ENCODE data around the gene DLG5. TPM values are rescaled to one million over a fixed set of nuclear protein-coding genes. Genes with fewer than 3 reads are reported as not detected.

Gene DLG5
- total and polyA plus RNA-seq, 9 of the 15 experiments (the other 6 are each of a cell fraction or from before 2014, with no cell fraction given) = 1.4 to 26.8 (median 11.2) TPM

GRCh38 chr10:77925410-77925794 lies 1.2 kb downstream of the DLG5 start (continued):
- TF ChIP-seq RREB1 (CRISPR knock-in tag; IDR thresholded peaks at IDR 0.05) (peak; percentile 13; the same call in 1 of the 2 replicates), TAF1 (IDR thresholded peaks at IDR 0.05; ENCODE audit: control insufficient read depth, extremely low read depth, insufficient read depth, low read length, severe bottlenecking) (no peak), KAT8 (IDR thresholded peaks at IDR 0.05; ENCODE audit: low read depth) (no peak), ZNF695 (CRISPR knock-in tag; IDR thresholded peaks at IDR 0.05) (no peak), NR2C1 (IDR thresholded peaks at IDR 0.05) (no peak), NR2C1 (tag; IDR thresholded peaks at IDR 0.05) (peak; percentile 32; the same call in 1 of the 2 replicates), MCM2 (IDR thresholded peaks at IDR 0.05; ENCODE audit: low read depth) (no peak), SMARCC2 (IDR thresholded peaks at IDR 0.05; ENCODE audit: low read depth) (no peak), NR4A1 (CRISPR knock-in tag; IDR thresholded peaks at IDR 0.05) (no peak), NR4A1 (tag; IDR thresholded peaks at IDR 0.05) (no peak), ZNF253 (CRISPR knock-in tag; conservative IDR thresholded peaks at IDR 0.05) (no peak), MCM7 (IDR thresholded peaks at IDR 0.05) (no peak), ZNF274 (IDR thresholded peaks at IDR 0.05; ENCODE audit: borderline replicate concordance, low read depth, low read length) (no peak), PCBP1 (IDR thresholded peaks at IDR 0.05; ENCODE audit: low read depth, low read length, poor library complexity, severe bottlenecking) (no peak), GTF2F1 (IDR thresholded peaks at IDR 0.05; ENCODE audit: low read depth, low read length) (no peak), POLR2AphosphoS5 (IDR thresholded peaks at IDR 0.05; ENCODE audit: control insufficient read depth, insufficient read depth, low read depth, low read length) (no peak), RHOXF2B (CRISPR knock-in tag; conservative IDR thresholded peaks at IDR 0.05) (no peak), EZH2 (IDR thresholded peaks at IDR 0.05; ENCODE audit: borderline replicate concordance, low read depth, low read length) (no peak), ZBED1 (IDR thresholded peaks at IDR 0.05) (0 out of 2 replicates have a peak, but pooled peaks have one; percentile 43), KDM1A (IDR thresholded peaks at IDR 0.05) (peak in 1 of 2 experiments; percentile 56; a peak in 2 of 4 replicates), NR0B1 (IDR thresholded peaks at IDR 0.05; ENCODE audit: partially characterized antibody) (no peak), ZKSCAN3 (CRISPR knock-in tag; IDR thresholded peaks at IDR 0.05) (no peak), DDX20 (tag; IDR thresholded peaks at IDR 0.05; ENCODE audit: low read depth) (no peak), HMG20A (CRISPR knock-in tag; conservative IDR thresholded peaks at IDR 0.05) (no peak), MAZ (CRISPR knock-in tag; conservative IDR thresholded peaks at IDR 0.05 in 1 of 2, IDR thresholded peaks at IDR 0.05 in 1 of 2) (no peak)
